Heart right ventricle (tissue), 16 donors: ENCODE data around the gene DCBLD2. TPM values are rescaled to one million over a fixed set of nuclear protein-coding genes. Genes with fewer than 3 reads are reported as not detected.
"Not testable (repeated sequence)": the region's sequence is repeated elsewhere in the genome, so short reads cannot be mapped to it uniquely, and the experiment has no call there.

Experiments
- ATAC-seq, 8 donors: fragments of 200-7000 bp; cut with Tn5 transposase; one replicate each; pipeline ENCODE4 v1.9.1; 2020; ENCODE audit warnings: mild to moderate bottlenecking in 8 of 8, moderate library complexity in 8 of 8, moderate number of reproducible peaks in 1 of 8
- DNase-seq, 2 donors: peaks; one replicate each; pipeline ENCODE4 v3.0.0-alpha.2; 2020
- H3K27ac ChIP-seq, 10 donors: fragments of 200-600 bp; sonication (generic) in 2 of 10; one replicate each; pipeline versions ENCODE4 v1.5.0 to v1.8.0; 2020 to 2022; ENCODE audit warnings: mild to moderate bottlenecking in 3 of 10
- H3K27me3 ChIP-seq, 7 donors: fragments of 200-600 bp; one replicate each; pipeline ENCODE4 v1.8.0; 2021 to 2022; ENCODE audit warnings: mild to moderate bottlenecking in 2 of 7
- H3K36me3 ChIP-seq, 9 donors: fragments of 200-600 bp; sonication (generic) in 1 of 9; one replicate each; pipeline versions ENCODE4 v1.5.0 to v1.8.0; 2020 to 2022; ENCODE audit warnings: mild to moderate bottlenecking in 2 of 9
- H3K4me1 ChIP-seq, 9 donors: fragments of 200-600 bp; sonication (generic) in 1 of 9; one replicate each; pipeline versions ENCODE4 v1.5.0 to v1.8.0; 2020 to 2022; ENCODE audit warnings: mild to moderate bottlenecking in 4 of 9
- H3K4me3 ChIP-seq, 10 donors: fragments of 200-600 bp; sonication (generic) in 2 of 10; one replicate each; pipeline versions ENCODE4 v1.5.0 to v1.8.0; 2020 to 2022; ENCODE audit warnings: mild to moderate bottlenecking in 7 of 10, moderate library complexity in 2 of 10
- H3K9me3 ChIP-seq, 11 donors: fragments of 200-600 bp in 10 of 11; sonication (generic) in 2 of 11; one replicate each; pipeline versions ENCODE4 v1.5.0 to v1.8.0; 2013 to 2022; ENCODE audit warnings: mild to moderate bottlenecking in 2 of 11, control low read depth in 1 of 11, moderate library complexity in 1 of 11
- WGBS, 2 donors: extraction: QIAGEN DNeasy Blood & Tissue Kit; methylation state at CpG; one replicate each; pipeline ENCODE4 v1.1.7; 2013; ENCODE audit warnings: inconsistent platforms in 1 of 2; 5-methylcytosine and 5-hydroxymethylcytosine counted together
- intact Hi-C, 10 donors: fragments of 100-400 bp; cut with DNase I; formaldehyde crosslinking; loops; one replicate each; pipeline versions ENCODE4 v1.11.1 to v1.14.2; 2022
- polyA plus RNA-seq, 2 donors: library from polyadenylated mRNA; stranded (reverse); fragments of 200-250 nt; gene quantifications; one replicate each; pipeline ENCODE4 v1.2.3, GENCODE V29; 2013
- total RNA-seq, 10 donors: library from RNA; stranded (reverse); fragmentation: NEBNext Ultra II Directional in 3 of 10; extraction: Animal tissue kit (Norgen Biotek cat#: 25700) in 3 of 10; gene quantifications; one replicate each; pipeline versions ENCODE4 v1.2.1 to v1.2.4, GENCODE V29; 2021 to 2023
- TF ChIP-seq, protein P1 (sequence below), 9 donors: fragments of 200-600 bp; sonication (generic) in 2 of 9; IDR thresholded peaks; one replicate each; pipeline versions ENCODE4 v1.5.0 to v1.8.0; 2021 to 2022; ENCODE audit warnings: antibody characterized with exemption in 9 of 9, mild to moderate bottlenecking in 5 of 9, moderate library complexity in 1 of 9
- donor health status: Arrhythmogenic right ventricular cardiomyopathy.
- donor health status: ischemic (EF 13 %, LVEDD 7.1; RV severe dilation, severe dysfunction).
- donor health status: healthy with polysubstance abuse.
- donor health status: DM: no; HTN: yes; CAD: no.
- donor health status: DM: no; HTN: no; CAD: no.
- donor health status: ischemic (EF 25% LVEDD 6.9; RV normal size, moderate dysfunction).
- donor health status: ischemic (EF 25% LVEDD 5.7; RV mildly dilated, moderate dysfunction).
- donor health status: healthy.
- donor health status: DM: yes; HTN: yes; CAD: no.
- donor health status: Ischemic cardiomyopathy.
- donor health status: ischemic (EF 35%, LVEDD 5.7; RV mildly dilated, moderate dysfunction).
- donor health status: nonischemic (EF 11% LVEDD 7.7; RV severe dilation, severe dysfunction).
- donor health status: DM: yes; HTN: yes; CAD: no.
- donor health status: PGD.
- donor health status: ischemic (EF 29% LVEDD 5.4; RV normal size, mild dysfunction).
- donor health status: nonischemic (EF 23%, LVEDD 6.1; RV moderate dilation, normal function).

DCBLD2 gene
- total and polyA plus RNA-seq, 12 donors = 11.9 to 97.4 (median 40.5) TPM

DNA sequence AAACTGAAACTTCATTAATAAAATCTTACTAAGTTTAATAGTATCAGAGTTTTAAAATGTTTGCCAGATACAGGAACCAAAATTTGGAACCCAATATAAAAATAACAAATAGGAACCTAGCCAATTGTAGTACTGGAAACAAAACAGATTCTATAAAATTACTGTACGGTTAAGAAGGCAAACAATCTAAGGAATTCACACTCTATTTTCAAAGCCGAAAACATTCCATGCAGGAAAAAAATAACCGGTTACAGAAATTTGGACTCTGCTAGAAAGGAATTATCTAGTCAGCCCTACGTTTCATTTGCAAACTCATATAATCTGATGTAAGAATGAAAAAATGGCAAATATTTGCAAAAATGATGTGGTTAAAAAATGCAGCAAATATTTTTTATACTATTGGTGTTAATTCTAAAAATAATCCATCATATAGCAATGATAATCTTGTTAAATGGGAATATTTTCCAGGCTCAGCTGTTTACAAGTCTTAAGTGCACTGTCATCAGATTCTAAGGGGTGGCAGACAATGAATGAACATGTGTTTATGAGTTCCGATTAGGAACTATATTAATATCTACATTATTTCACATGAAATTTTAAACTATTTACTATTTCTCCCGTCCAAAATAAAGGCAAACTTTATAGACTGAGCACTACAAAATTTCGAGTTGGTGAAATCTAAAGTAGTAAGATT, 58.1 kb downstream of the DCBLD2 start:
- Histone ChIP-seq H3K36me3 (peaks cover 0 to 23% (median 8%) of the 10 kb centered on the region in 9 donors), H3K9me3 (peaks cover 0 to 4% (median 0%) of the 10 kb centered on the region in 11 donors), H3K27me3 (no peaks in the 10 kb centered on the region), H3K4me1 (peaks cover 0 to 18% (median 0%) of the 10 kb centered on the region in 9 donors), H3K4me3 (no peak overlapping the region), H3K27ac (no peak overlapping the region)
- intact Hi-C loops = no loop called here
- DNase-seq (no peak), ATAC-seq (no peak)
- TF ChIP-seq, protein P1, sequence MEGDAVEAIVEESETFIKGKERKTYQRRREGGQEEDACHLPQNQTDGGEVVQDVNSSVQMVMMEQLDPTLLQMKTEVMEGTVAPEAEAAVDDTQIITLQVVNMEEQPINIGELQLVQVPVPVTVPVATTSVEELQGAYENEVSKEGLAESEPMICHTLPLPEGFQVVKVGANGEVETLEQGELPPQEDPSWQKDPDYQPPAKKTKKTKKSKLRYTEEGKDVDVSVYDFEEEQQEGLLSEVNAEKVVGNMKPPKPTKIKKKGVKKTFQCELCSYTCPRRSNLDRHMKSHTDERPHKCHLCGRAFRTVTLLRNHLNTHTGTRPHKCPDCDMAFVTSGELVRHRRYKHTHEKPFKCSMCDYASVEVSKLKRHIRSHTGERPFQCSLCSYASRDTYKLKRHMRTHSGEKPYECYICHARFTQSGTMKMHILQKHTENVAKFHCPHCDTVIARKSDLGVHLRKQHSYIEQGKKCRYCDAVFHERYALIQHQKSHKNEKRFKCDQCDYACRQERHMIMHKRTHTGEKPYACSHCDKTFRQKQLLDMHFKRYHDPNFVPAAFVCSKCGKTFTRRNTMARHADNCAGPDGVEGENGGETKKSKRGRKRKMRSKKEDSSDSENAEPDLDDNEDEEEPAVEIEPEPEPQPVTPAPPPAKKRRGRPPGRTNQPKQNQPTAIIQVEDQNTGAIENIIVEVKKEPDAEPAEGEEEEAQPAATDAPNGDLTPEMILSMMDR (IDR thresholded peaks at IDR 0.05) = no peak
- WGBS, 2 donors = 39 to 50% methylated on average over 7 of the region's 7 CpGs

GRCh38 chr3:98839846-98840245, 61.6 kb downstream of the DCBLD2 start:
- DNase-seq (no peak), ATAC-seq (no peak)
- Histone ChIP-seq H3K4me3 (no peak overlapping the region), H3K36me3 (peaks cover 0 to 12% (median 0%) of the 10 kb centered on the region in 9 donors), H3K27ac (no peak overlapping the region), H3K4me1 (peaks cover 0 to 13% (median 0%) of the 10 kb centered on the region in 9 donors), H3K9me3 (no peaks in the 10 kb centered on the region), H3K27me3 (no peaks in the 10 kb centered on the region)
- intact Hi-C loops = no loop called here
- 94 to 96% methylated on average over 3 of the region's 3 CpGs for WGBS, 2 donors
- TF ChIP-seq, protein P1 (IDR thresholded peaks at IDR 0.05) = no peak

- H3K27me3 ChIP-seq, H3K36me3 ChIP-seq, intact Hi-C loops, DNase-seq, ATAC-seq, H3K27ac ChIP-seq, H3K4me3 ChIP-seq: not testable (repeated sequence)
- Histone ChIP-seq H3K9me3 (peaks cover 0 to 26% (median 5%) of the 10 kb centered on the region in 11 donors), H3K4me1 (peaks cover 0 to 15% (median 0%) of the 10 kb centered on the region in 9 donors)
- 95 to 97% methylated on average over 5 of the region's 5 CpGs for WGBS, 2 donors
These were observed 70.4 kb downstream of the DCBLD2 start for GRCh38 chr3:98831060-98831459.

DNA sequence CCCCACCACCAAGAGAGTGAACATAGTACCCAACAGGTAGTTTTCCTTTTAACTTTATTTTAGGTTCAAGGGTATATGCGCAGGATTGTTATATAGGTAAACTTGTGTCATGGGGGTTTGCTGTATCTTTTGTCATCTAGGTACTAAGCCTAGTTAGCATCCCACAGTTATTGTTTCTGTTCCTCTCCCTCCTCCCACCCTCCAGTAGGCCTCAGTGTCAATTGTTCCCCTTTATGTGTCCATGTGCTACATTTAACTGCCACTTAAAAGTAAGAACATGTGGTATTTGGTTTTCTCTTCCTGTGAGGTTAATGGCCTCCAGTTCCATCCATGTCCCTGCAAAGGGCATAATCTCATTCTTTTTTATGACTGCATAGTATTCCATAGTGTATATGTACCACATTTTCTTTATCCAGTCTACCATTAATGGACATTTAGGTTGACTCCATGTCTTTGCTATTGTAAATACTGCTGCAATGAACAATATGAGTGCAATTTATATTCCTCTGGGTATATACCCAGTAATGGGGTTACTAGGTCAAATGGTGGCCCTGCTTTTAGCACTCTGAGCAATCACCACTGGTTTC, 72.2 kb downstream of the DCBLD2 start:
- intact Hi-C loops = loop anchor here in 3 of 10 donors (10.0 kb wide), 3 partner anchors 75 to 925 kb away; partner anchors contain the start of gene DCBLD2 (in 1 of the 3)
- peaks cover 0 to 26% (median 5%) of the 10 kb centered on the region in 11 donors for H3K9me3 ChIP-seq

More for the DNA sequence above, 72.2 kb downstream of the DCBLD2 start:
- peaks cover 0 to 25% (median 0%) of the 10 kb centered on the region in 9 donors for H3K4me1 ChIP-seq
- TF ChIP-seq, protein P1 (IDR thresholded peaks at IDR 0.05) = no peak
- no peaks in the 10 kb centered on the region for H3K27me3 ChIP-seq
- DNase-seq (no peak), ATAC-seq (no peak)
- peaks cover 0 to 7% (median 0%) of the 10 kb centered on the region in 9 donors for H3K36me3 ChIP-seq
- H3K27ac ChIP-seq = no peak overlapping the region
- 95 to 100% methylated on average over 1 of the region's 1 CpG for WGBS, 2 donors
- H3K4me3 ChIP-seq = no peak overlapping the region
